H9 (cell line): ENCODE results near the gene KRT13. TPM values are rescaled to one million over a fixed set of nuclear protein-coding genes. Genes with fewer than 3 reads are reported as not detected.
"Not testable (repeated sequence)": the region's sequence is repeated elsewhere in the genome, so short reads cannot be mapped to it uniquely, and the experiment has no call there.

ENCODE experiments used
- DNase-seq: peaks from one replicate; pipeline ENCODE4 v3.0.0-alpha.2; 2017
- H2AFZ ChIP-seq: one replicate; pipeline ENCODE4 v1.6.1; 2013; ENCODE audit warnings: mild to moderate bottlenecking, low read length, control low read depth, moderate library complexity
- H2AK5ac ChIP-seq: 2 replicates; pipeline ENCODE4 v1.6.1; 2013; ENCODE audit warnings: low read length, control low read depth, mixed read lengths; ENCODE audit not compliant: insufficient read length
- H2BK120ac ChIP-seq: one replicate; pipeline ENCODE4 v1.6.1; 2013; ENCODE audit warnings: low read depth, mild to moderate bottlenecking, low read length, control low read depth, inconsistent platforms; ENCODE audit not compliant: poor library complexity, severe bottlenecking
- H2BK12ac ChIP-seq: 2 replicates; pipeline ENCODE4 v1.6.1; 2013; ENCODE audit warnings: low read length, control low read depth, mixed read lengths, low read depth; ENCODE audit not compliant: insufficient read length
- H2BK15ac ChIP-seq: 2 replicates; pipeline ENCODE4 v1.6.1; 2013; ENCODE audit warnings: low read depth, low read length, control low read depth
- H2BK20ac ChIP-seq: one replicate; pipeline ENCODE4 v1.6.1; 2013; ENCODE audit warnings: low read depth, mild to moderate bottlenecking, low read length, control low read depth, inconsistent platforms; ENCODE audit not compliant: poor library complexity, severe bottlenecking
- H2BK5ac ChIP-seq: 2 replicates; pipeline ENCODE4 v1.6.1; 2013; ENCODE audit warnings: low read length, control low read depth, mixed read lengths; ENCODE audit not compliant: insufficient read length
- H3K14ac ChIP-seq: 2 replicates; pipeline ENCODE4 v1.6.1; 2013; ENCODE audit warnings: low read length, control low read depth; ENCODE audit not compliant: insufficient read depth
- H3K18ac ChIP-seq: 2 replicates; pipeline ENCODE4 v1.6.1; 2013; ENCODE audit warnings: low read depth, mild to moderate bottlenecking, mixed read lengths, low read length, control low read depth; ENCODE audit not compliant: insufficient read length
- H3K23ac ChIP-seq: 2 replicates; pipeline ENCODE4 v1.6.1; 2013; ENCODE audit warnings: low read length, control low read depth, mixed read lengths, low read depth; ENCODE audit not compliant: insufficient read length
- H3K23me2 ChIP-seq: 2 replicates; pipeline ENCODE4 v1.6.1; 2013; ENCODE audit warnings: low read depth, mild to moderate bottlenecking, mixed read lengths, low read length, control low read depth; ENCODE audit not compliant: insufficient read length, poor library complexity, severe bottlenecking
- H3K27ac ChIP-seq: 2 replicates; pipeline ENCODE4 v1.5.1; 2013; ENCODE audit warnings: low read length, control low read depth, mixed read lengths, low read depth; ENCODE audit not compliant: insufficient read length
- H3K27me3 ChIP-seq: 2 replicates; pipeline ENCODE4 v1.6.1; 2013; ENCODE audit warnings: low read length, control low read depth, inconsistent platforms; ENCODE audit not compliant: insufficient read depth
- H3K4ac ChIP-seq: 2 replicates; pipeline ENCODE4 v1.6.1; 2013; ENCODE audit warnings: low read depth, mild to moderate bottlenecking, control low read depth, inconsistent platforms, low read length, moderate library complexity
- H3K4me1 ChIP-seq: 2 replicates; pipeline ENCODE4 v1.6.1; 2013; ENCODE audit warnings: low read length, control low read depth, inconsistent platforms; ENCODE audit not compliant: insufficient read depth
- H3K4me2 ChIP-seq: 2 replicates; pipeline ENCODE4 v1.6.1; 2013; ENCODE audit warnings: low read length, control low read depth, mixed read lengths; ENCODE audit not compliant: insufficient read length, insufficient read depth
- H3K56ac ChIP-seq: 2 replicates; pipeline ENCODE4 v1.6.1; 2013; ENCODE audit warnings: low read depth, mild to moderate bottlenecking, mixed read lengths, low read length, control low read depth; ENCODE audit not compliant: insufficient read length
- H3K79me1 ChIP-seq: 2 replicates; pipeline ENCODE4 v1.6.1; 2013; ENCODE audit warnings: low read depth, mild to moderate bottlenecking, moderate library complexity, low read length, control low read depth, inconsistent platforms; ENCODE audit not compliant: insufficient read depth, poor library complexity, severe bottlenecking
- H3K79me2 ChIP-seq: 2 replicates; pipeline ENCODE4 v1.6.1; 2013; ENCODE audit warnings: low read length, control low read depth, inconsistent platforms; ENCODE audit not compliant: insufficient read depth
- H3K9ac ChIP-seq: 2 replicates; pipeline ENCODE4 v1.6.1; 2013; ENCODE audit warnings: low read length, control low read depth, mixed read lengths; ENCODE audit not compliant: insufficient read length; ENCODE audit errors: extremely low read depth
- H3K9me3 ChIP-seq: one replicate; pipeline ENCODE4 v1.6.1; 2013; ENCODE audit warnings: low read depth, low read length, inconsistent platforms; ENCODE audit not compliant: control insufficient read depth
- H3T11ph ChIP-seq: one replicate; pipeline ENCODE4 v1.6.1; 2013; ENCODE audit warnings: mild to moderate bottlenecking, low read length, control low read depth, inconsistent platforms
- H4K20me1 ChIP-seq: one replicate; pipeline ENCODE4 v1.6.1; 2013; ENCODE audit not compliant: control insufficient read depth, insufficient read length, insufficient read depth
- H4K5ac ChIP-seq: 2 replicates; pipeline ENCODE4 v1.6.1; 2013; ENCODE audit warnings: low read depth, mild to moderate bottlenecking, mixed read lengths, low read length, control low read depth; ENCODE audit not compliant: insufficient read length
- H4K8ac ChIP-seq: replicated peaks from 2 replicates; pipeline ENCODE4 v1.6.1; 2013; ENCODE audit warnings: low read length, control low read depth, mixed read lengths, low read depth; ENCODE audit not compliant: insufficient read length
- H4K91ac ChIP-seq: 2 replicates; pipeline ENCODE4 v1.6.1; 2013; ENCODE audit warnings: low read depth, mild to moderate bottlenecking, moderate library complexity, mixed read lengths, low read length, control low read depth; ENCODE audit not compliant: insufficient read length
- H3K27ac Mint-ChIP-seq, 3 experiments: 2 replicates in 2 of 3; 3 replicates in 1 of 3; pipeline ENCODE4 v1.8.0; 2020 to 2021; ENCODE audit warnings: mixed read lengths in 3 of 3, mild to moderate bottlenecking in 1 of 3, moderate library complexity in 1 of 3
- H3K27me3 Mint-ChIP-seq: 2 replicates; pipeline ENCODE4 v1.8.0; 2021; ENCODE audit warnings: low read depth, mild to moderate bottlenecking, moderate library complexity, mixed read lengths
- H3K36me3 Mint-ChIP-seq, 3 experiments: 2 replicates in 2 of 3; 3 replicates in 1 of 3; pipeline ENCODE4 v1.8.0; 2020 to 2021; ENCODE audit warnings: low read depth in 3 of 3, mixed read lengths in 3 of 3; ENCODE audit not compliant: insufficient read depth in 1 of 3
- H3K4me1 Mint-ChIP-seq, 2 experiments: 2 replicates each; pipeline ENCODE4 v1.8.0; 2020; ENCODE audit warnings: mixed read lengths in 2 of 2
- H3K4me3 Mint-ChIP-seq, 2 experiments: 2 replicates in 1 of 2; 3 replicates in 1 of 2; pipeline ENCODE4 v1.8.0; 2020 to 2021; ENCODE audit warnings: mild to moderate bottlenecking in 2 of 2, mixed read lengths in 2 of 2, moderate library complexity in 1 of 2
- H3K9me3 Mint-ChIP-seq, 2 experiments: 2 replicates in 1 of 2; 3 replicates in 1 of 2; pipeline ENCODE4 v1.8.0; 2020; ENCODE audit warnings: mild to moderate bottlenecking in 2 of 2, mixed read lengths in 2 of 2, moderate library complexity in 1 of 2
- WGBS: extraction: QIAGEN DNeasy Blood & Tissue Kit; methylation state at CpG from one replicate; pipeline ENCODE4 v1.1.7; 2013; ENCODE audit warnings: missing lambda C conversion rate, low lambda C conversion rate, mixed read lengths; ENCODE audit not compliant: insufficient read length; ENCODE audit errors: extremely low coverage; 5-methylcytosine and 5-hydroxymethylcytosine counted together
- total RNA-seq: library from RNA; stranded (reverse); gene quantifications from 2 replicates; pipeline ENCODE4 v1.2.1, GENCODE V29; 2021
- TF ChIP-seq, protein P1 (sequence below): fragments of 200-600 bp; sonication (generic); conservative IDR thresholded peaks from 3 replicates; pipeline ENCODE4 v1.8.0; 2021; ENCODE audit warnings: antibody characterized with exemption, mild to moderate bottlenecking

The KRT13 gene
- total RNA-seq, 1 experiment from 2014 or later: not detected

DNA sequence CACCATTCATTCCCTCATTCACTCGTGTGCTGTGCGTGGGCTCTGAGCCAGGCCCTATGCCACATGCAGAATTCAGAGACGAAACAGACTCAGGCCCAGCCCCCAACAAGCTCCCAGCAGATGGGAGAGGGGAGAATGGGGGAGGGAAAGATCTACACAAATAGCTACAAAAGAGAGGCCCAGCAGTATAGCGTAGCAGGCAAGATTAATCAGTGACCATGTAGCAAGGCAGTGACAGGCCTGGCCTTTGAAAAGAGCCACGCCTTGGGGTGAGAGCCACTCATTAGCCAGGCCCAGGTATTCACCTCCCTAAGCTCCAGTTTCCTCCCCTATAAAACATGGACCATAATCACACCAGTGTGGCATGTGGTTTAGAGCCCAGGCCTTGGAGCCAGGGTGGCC, 39.1 kb upstream of the KRT13 start:
- no peaks in the 10 kb centered on the region for H3K27me3 ChIP-seq
- H3K4me3 Mint-ChIP-seq: peak overlapping the region in 1 of 2 experiments; percentile 41; a peak in 1 of 5 replicates
- H3K4me2 ChIP-seq: no peak overlapping the region
- H3K56ac ChIP-seq: no peak overlapping the region
- peaks cover 17% of the 10 kb centered on the region for H3K27me3 Mint-ChIP-seq
- H3K9me3 ChIP-seq: no peaks in the 10 kb centered on the region
- no CpG with 5 or more reads among the region's 5 CpGs for WGBS
- no peak overlapping the region for H2BK5ac ChIP-seq
- no peak overlapping the region for H2BK120ac ChIP-seq
- no peak overlapping the region for H3K4ac ChIP-seq
- no peaks in the 10 kb centered on the region for H3K79me1 ChIP-seq
- H2BK20ac ChIP-seq: no peak overlapping the region
- peak overlapping the region; percentile 17 to 91 (median 68); a peak in 3 of 7 replicates for H3K27ac Mint-ChIP-seq
- no peak overlapping the region for H2BK15ac ChIP-seq
- TF ChIP-seq, protein P1, sequence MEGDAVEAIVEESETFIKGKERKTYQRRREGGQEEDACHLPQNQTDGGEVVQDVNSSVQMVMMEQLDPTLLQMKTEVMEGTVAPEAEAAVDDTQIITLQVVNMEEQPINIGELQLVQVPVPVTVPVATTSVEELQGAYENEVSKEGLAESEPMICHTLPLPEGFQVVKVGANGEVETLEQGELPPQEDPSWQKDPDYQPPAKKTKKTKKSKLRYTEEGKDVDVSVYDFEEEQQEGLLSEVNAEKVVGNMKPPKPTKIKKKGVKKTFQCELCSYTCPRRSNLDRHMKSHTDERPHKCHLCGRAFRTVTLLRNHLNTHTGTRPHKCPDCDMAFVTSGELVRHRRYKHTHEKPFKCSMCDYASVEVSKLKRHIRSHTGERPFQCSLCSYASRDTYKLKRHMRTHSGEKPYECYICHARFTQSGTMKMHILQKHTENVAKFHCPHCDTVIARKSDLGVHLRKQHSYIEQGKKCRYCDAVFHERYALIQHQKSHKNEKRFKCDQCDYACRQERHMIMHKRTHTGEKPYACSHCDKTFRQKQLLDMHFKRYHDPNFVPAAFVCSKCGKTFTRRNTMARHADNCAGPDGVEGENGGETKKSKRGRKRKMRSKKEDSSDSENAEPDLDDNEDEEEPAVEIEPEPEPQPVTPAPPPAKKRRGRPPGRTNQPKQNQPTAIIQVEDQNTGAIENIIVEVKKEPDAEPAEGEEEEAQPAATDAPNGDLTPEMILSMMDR: no peak
- no peak overlapping the region for H3K14ac ChIP-seq
- H3T11ph ChIP-seq: no peak overlapping the region
- H3K23ac ChIP-seq: no peak overlapping the region
- H3K27ac ChIP-seq: no peak overlapping the region
- H2BK12ac ChIP-seq: no peak overlapping the region
- no peaks in the 10 kb centered on the region for H3K4me1 ChIP-seq
- no peak overlapping the region for H3K18ac ChIP-seq
- no peak overlapping the region for H3K9ac ChIP-seq
- DNase-seq: no peak
- peaks cover 0 to 13% (median 1%) of the 10 kb centered on the region in 3 experiments; a peak in 4 of 7 replicates for H3K36me3 Mint-ChIP-seq
- H3K4me1 Mint-ChIP-seq: peaks cover 45 to 56% of the 10 kb centered on the region in 2 experiments
- no peaks in the 10 kb centered on the region for H3K23me2 ChIP-seq
- H3K79me2 ChIP-seq: no peaks in the 10 kb centered on the region
- no peak overlapping the region for H4K5ac ChIP-seq
- H2AFZ ChIP-seq: no peak overlapping the region
- H4K91ac ChIP-seq: no peak overlapping the region
- no peaks in the 10 kb centered on the region for H4K20me1 ChIP-seq
- peaks cover 3 to 13% of the 10 kb centered on the region in 2 experiments; a peak in 4 of 5 replicates for H3K9me3 Mint-ChIP-seq
- H4K8ac ChIP-seq: no peak overlapping the region
- H2AK5ac ChIP-seq: no peak overlapping the region

DNA sequence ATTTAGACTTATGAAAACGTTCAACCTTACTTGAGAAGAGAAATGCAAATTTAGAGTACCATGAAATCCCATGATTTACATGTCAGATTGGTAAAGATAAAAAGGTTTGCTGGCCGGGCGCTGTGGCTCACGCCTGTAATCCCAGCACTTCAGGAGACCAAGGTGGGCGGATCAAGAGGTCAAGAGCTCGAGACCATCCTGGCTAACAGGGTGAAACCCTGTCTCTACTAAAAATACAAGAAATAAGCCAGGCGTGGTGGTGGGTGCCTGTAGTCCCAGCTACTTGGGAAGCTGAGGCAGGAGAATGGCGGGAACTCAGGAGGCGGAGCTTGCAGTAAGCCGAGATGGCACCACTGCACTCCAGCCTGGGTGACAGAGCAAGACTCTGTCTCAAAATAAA, 37.4 kb upstream of the KRT13 start:
- H3K4ac ChIP-seq, H3K56ac ChIP-seq, H3K9me3 ChIP-seq, H3K4me2 ChIP-seq, H3K4me3 Mint-ChIP-seq, H4K8ac ChIP-seq, H3K27me3 ChIP-seq, H2BK20ac ChIP-seq, H4K20me1 ChIP-seq, H3K79me2 ChIP-seq, H3K18ac ChIP-seq, H3K27ac ChIP-seq, H2BK5ac ChIP-seq, H3K4me1 ChIP-seq, H3K14ac ChIP-seq, H2BK15ac ChIP-seq, H2AFZ ChIP-seq, H2AK5ac ChIP-seq, H3T11ph ChIP-seq, H3K9ac ChIP-seq, H3K23ac ChIP-seq, H2BK120ac ChIP-seq, DNase-seq, H2BK12ac ChIP-seq, H3K79me1 ChIP-seq, H3K27ac Mint-ChIP-seq, H3K23me2 ChIP-seq, H4K5ac ChIP-seq, H4K91ac ChIP-seq: not testable (repeated sequence)
- Mint-ChIP-seq H3K9me3 (peaks cover 3 to 13% of the 10 kb centered on the region in 2 experiments; a peak in 4 of 5 replicates), H3K4me1 (peaks cover 45 to 59% of the 10 kb centered on the region in 2 experiments), H3K27me3 (peaks cover 12% of the 10 kb centered on the region), H3K36me3 (peaks cover 0 to 13% (median 1%) of the 10 kb centered on the region in 3 experiments; a peak in 4 of 7 replicates)
- WGBS: no CpG with 5 or more reads among the region's 10 CpGs
